Right atrium auricular region (tissue), 2 donors: Measurements from ENCODE around the gene UVRAG. TPM values are rescaled to one million over a fixed set of nuclear protein-coding genes. Genes with fewer than 3 reads are reported as not detected.
A peak's percentile ranks its signal among the peaks of the same experiment; 100 is the strongest.

Experiments
- DNase-seq: peaks from one replicate; pipeline ENCODE4 v3.0.0-alpha.2; 2019; ENCODE audit warnings: low spot score
- H3K27ac ChIP-seq, 2 donors: fragments of 200-600 bp; sonication (generic); 1 replicate in 1 of 2; 2 replicates in 1 of 2; pipeline ENCODE4 v1.5.1; 2016 to 2019
- H3K27me3 ChIP-seq, 2 donors: fragments of 200-600 bp; sonication (generic); one replicate each; pipeline versions ENCODE4 v1.5.1 to v1.6.0; 2017 to 2019
- H3K36me3 ChIP-seq: fragments of 200-600 bp; sonication (generic); one replicate; pipeline ENCODE4 v1.5.1; 2016
- H3K4me1 ChIP-seq, 2 donors: fragments of 200-600 bp; sonication (generic); one replicate each; pipeline versions ENCODE4 v1.5.1 to v1.6.0; 2017 to 2019
- H3K4me3 ChIP-seq, 2 donors: fragments of 200-600 bp; sonication (generic); 1 replicate in 1 of 2; 2 replicates in 1 of 2; pipeline ENCODE4 v1.5.1; 2017 to 2019; ENCODE audit warnings: mild to moderate bottlenecking in 1 of 2, moderate library complexity in 1 of 2
- H3K9me3 ChIP-seq, 2 donors: fragments of 200-600 bp; sonication (generic); one replicate each; pipeline ENCODE4 v1.5.1; 2019
- CTCF ChIP-seq, 2 donors: fragments of 200-600 bp; sonication (generic); IDR thresholded peaks; one replicate each; pipeline ENCODE4 v1.5.1; 2019; ENCODE audit warnings: antibody characterized with exemption in 2 of 2
- total RNA-seq, 2 donors: library from RNA; depleted of rRNA; stranded (reverse); fragments of >200 nt; gene quantifications; one replicate each; pipeline ENCODE4 v1.1.0, GENCODE V29; 2016

UVRAG gene
- total RNA-seq, 2 donors from 2014 or later = 13.2 to 13.9 TPM

GRCh38 chr11:76152086-76152681, 337.2 kb downstream of the UVRAG start:
- Histone ChIP-seq H3K27ac (no peak overlapping the region), H3K27me3 (no peaks in the 10 kb centered on the region), H3K4me1 (peaks cover 0 to 15% of the 10 kb centered on the region in 2 donors), H3K9me3 (no peaks in the 10 kb centered on the region), H3K36me3 (no peaks in the 10 kb centered on the region), H3K4me3 (peak overlapping the region; percentile 15 to 44)
- DNase-seq = peak; percentile 96
- TF ChIP-seq CTCF (IDR thresholded peaks at IDR 0.05) = peak; percentile 89 to 99

GRCh38 chr11:76152741-76153570, 337.9 kb downstream of the UVRAG start:
- no peak for TF ChIP-seq CTCF (IDR thresholded peaks at IDR 0.05)
- Histone ChIP-seq H3K4me1 (peaks cover 0 to 15% of the 10 kb centered on the region in 2 donors), H3K4me3 (peak overlapping the region in 1 of 2 donors; percentile 44), H3K27me3 (no peaks in the 10 kb centered on the region), H3K27ac (no peak overlapping the region), H3K9me3 (no peaks in the 10 kb centered on the region), H3K36me3 (no peaks in the 10 kb centered on the region)
- no peak for DNase-seq

GRCh38 chr11:76153571-76153923, 338.5 kb downstream of the UVRAG start:
- DNase-seq = peak; percentile 76
- H3K4me3 ChIP-seq = no peak overlapping the region
- H3K9me3 ChIP-seq = no peaks in the 10 kb centered on the region
- H3K27me3 ChIP-seq = no peaks in the 10 kb centered on the region
- no peaks in the 10 kb centered on the region for H3K36me3 ChIP-seq
- TF ChIP-seq CTCF (IDR thresholded peaks at IDR 0.05) = no peak
- H3K27ac ChIP-seq = no peak overlapping the region
- peaks cover 0 to 15% of the 10 kb centered on the region in 2 donors for H3K4me1 ChIP-seq

- no peak for DNase-seq
- Histone ChIP-seq H3K27me3 (no peaks in the 10 kb centered on the region), H3K36me3 (no peaks in the 10 kb centered on the region), H3K9me3 (no peaks in the 10 kb centered on the region), H3K4me3 (no peak overlapping the region), H3K27ac (no peak overlapping the region), H3K4me1 (peaks cover 0 to 15% of the 10 kb centered on the region in 2 donors)
- no peak for TF ChIP-seq CTCF (IDR thresholded peaks at IDR 0.05)
Measured at GRCh38 chr11:76155500-76156227, 340.7 kb downstream of the UVRAG start.

- Histone ChIP-seq H3K36me3 (no peaks in the 10 kb centered on the region), H3K27me3 (no peaks in the 10 kb centered on the region)
- DNase-seq = no peak
Measured at GRCh38 chr11:76156971-76157427, 342.0 kb downstream of the UVRAG start.

More at GRCh38 chr11:76156971-76157427, 342.0 kb downstream of the UVRAG start:
- Histone ChIP-seq H3K27ac (no peak overlapping the region), H3K4me1 (peaks cover 0 to 23% of the 10 kb centered on the region in 2 donors), H3K4me3 (no peak overlapping the region), H3K9me3 (no peaks in the 10 kb centered on the region)
- TF ChIP-seq CTCF (IDR thresholded peaks at IDR 0.05) = no peak
